GM19324 (cell line): ENCODE data around the gene ZFHX3.

ENCODE experiments used
- ATAC-seq: cut with Tn5 transposase; IDR thresholded peaks from one replicate; pipeline ENCODE4 v1.9.1; 2021; ENCODE audit warnings: mild to moderate bottlenecking, moderate library complexity; ENCODE audit not compliant: unreplicated experiment, low FRiP score

The ZFHX3 gene

GRCh38 chr16:72938795-72939164 is 109.1 kb downstream of the ZFHX3 start:
- no peak for ATAC-seq

- ATAC-seq: no peak
Measured at GRCh38 chr16:72937916-72938794, 109.8 kb downstream of the ZFHX3 start.

- no peak for ATAC-seq
Measured at GRCh38 chr16:72937360-72937759, 110.6 kb downstream of the ZFHX3 start.

DNA sequence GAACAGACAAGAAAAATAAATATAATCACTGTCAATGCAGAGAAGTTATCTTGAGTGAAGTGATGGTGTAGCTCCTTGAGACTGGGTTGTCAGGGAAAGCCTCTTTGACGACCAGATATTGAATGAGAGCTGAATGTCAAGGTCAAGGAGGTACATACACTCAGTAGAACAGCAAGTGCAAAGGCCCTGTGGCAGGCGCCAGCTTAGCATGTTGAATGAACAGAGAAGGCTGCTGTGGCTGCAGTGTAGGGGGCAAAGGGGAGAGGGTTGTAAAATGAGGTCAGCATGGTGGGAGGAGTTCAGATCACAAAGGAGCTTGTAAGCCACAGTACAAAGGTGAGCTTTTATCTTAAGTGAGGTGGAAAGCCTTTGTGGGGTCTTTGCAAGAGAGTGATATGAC is 111.5 kb downstream of the ZFHX3 start:
- no peak for ATAC-seq

DNA sequence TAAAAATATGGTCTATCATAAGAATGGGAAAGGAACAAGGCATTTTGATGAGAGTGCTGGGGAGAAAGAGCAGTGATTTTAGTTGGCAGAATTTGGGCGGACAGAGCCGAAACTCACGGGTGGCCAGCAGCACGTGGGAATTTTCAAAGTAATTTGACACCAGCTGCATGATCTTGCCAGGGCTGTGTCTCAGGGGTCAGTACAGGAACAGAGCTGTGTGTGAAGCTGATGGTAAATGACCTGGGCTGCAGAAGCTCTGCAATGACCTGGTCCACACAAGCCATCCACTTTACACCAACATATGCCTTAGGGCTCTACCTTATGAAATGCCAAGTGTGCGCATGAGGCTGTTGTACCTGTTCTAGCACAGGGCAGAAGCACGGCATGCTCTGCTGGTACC is 112.0 kb downstream of the ZFHX3 start:
- no peak for ATAC-seq

DNA sequence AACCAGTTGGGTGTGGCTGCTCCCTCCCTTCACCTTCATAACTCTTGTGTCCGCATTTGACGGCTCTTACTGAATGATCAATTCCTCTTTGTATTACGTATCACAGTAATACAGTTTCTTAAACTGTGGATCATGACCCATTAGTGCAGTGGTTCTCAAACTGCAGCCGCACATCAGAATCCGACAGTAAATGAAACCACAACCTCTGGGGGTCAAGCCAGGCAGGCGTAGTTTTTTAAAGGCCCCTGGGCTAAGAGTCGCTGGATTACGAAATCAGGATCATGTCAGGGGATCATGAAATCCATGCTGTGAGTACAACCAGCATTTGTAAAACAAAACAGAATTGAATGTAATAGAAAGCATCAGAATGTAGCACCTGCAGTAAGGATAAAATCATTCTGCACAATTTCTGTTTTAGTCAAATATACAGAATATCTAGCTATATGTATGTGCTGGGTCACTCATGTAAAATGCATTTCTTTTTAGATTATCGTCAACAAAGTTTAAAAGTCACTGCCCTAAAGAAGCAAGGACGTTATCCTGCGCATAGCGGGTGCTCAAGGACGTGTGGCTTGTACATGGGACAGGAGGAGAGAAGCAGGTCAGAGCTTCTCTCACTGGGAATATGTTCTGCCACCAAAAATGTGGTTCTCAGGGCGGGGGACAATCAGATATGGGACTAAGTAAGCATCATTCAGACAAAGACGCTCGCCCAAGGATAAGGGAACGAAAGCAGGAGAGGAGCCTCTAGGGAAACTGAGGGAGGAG is 113.1 kb downstream of the ZFHX3 start:
- ATAC-seq: no peak

DNA sequence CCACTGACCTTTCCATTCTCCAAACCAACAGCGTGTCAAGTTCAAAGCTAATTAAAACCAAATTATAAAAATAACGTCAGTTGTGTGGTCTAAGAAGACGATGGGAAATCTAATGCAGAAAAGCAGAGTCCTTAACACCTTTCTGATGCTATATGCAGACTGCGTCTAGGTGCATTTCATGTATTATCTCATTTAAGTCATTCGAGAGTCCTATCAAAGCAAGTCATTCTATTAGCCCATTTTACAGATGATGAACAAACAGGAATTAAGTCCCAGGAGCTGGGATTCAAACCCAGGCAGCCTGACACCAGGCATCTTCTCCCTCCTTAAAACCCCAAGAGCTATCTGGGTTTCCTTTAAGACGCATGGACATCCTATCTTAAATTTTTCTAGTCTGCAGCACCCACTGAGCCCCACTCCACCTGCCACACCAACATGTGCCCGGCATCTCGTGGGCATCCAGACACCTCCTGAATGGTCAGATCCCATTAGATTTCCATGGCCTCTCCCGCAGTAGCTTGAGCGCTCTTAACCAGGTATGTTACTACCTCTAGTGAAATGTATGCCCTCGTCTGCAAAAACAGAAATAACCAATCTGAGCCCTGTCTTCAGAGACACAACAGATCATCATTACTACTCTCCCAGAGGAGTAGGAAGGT is 115.1 kb downstream of the ZFHX3 start:
- ATAC-seq: no peak

GRCh38 chr16:72932050-72932449 is 115.9 kb downstream of the ZFHX3 start:
- no peak for ATAC-seq

DNA sequence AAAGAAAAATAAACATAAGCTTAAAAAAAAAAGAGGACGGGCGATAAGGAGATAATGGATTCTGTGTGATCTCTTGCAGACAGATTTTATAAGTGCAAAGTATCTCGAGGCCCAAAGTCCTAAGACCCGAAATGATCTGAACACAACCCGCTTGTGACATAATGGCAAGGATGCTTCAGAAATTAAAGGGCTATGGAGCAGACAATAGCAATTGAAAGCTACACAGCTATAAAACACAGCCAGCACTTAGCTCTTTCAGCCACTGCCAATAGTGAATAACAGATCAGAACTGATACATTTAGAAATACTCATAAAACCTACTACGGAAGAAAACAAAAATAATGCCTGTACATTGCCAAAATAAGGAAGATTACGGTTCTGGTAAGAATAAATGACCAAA is 117.5 kb downstream of the ZFHX3 start:
- ATAC-seq: no peak

DNA sequence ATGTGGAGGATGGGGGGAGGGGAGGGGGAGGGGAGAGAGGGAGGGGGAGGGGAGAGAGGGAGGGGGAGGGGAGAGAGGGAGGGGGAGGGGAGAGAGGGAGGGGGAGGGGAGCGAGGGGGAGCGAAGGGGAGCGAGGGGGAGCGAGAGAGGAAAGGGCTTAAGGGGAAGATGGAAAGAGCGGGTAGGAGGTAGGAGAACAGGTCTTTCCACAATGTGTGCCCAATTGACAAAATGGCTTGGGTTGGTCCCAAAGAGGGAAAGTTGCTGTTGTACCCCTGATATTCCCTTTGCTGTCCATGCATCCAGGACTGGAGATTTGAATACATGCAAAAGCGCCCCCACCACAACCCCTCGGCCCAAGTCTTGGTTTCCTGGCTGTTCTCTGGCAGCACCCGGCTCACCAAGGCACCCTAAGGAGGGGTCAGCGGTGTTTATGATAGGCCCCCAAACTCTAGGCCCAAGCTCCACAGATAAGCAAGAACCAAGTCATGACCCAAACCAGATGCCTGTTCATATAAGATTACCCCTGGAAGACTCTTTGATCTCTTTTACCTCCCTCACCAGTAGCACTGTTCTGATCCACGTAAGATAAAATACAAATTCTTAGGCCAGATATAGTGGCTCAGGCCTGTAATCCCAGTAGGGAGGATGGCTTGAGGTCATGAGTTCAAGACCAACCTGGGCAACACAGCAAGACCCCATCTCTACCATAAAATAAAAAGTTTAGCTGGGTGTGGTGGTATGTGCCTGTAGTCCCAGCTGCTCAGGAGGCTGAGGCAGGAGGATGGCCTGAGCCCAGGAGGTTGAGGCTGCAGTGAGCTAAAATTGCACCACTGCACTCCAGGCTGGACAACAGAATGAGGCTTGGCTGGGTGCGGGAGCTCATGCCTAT is 119.6 kb downstream of the ZFHX3 start:
- ATAC-seq: no peak

GRCh38 chr16:72927199-72928089 is 120.5 kb downstream of the ZFHX3 start:
- ATAC-seq: no peak

DNA sequence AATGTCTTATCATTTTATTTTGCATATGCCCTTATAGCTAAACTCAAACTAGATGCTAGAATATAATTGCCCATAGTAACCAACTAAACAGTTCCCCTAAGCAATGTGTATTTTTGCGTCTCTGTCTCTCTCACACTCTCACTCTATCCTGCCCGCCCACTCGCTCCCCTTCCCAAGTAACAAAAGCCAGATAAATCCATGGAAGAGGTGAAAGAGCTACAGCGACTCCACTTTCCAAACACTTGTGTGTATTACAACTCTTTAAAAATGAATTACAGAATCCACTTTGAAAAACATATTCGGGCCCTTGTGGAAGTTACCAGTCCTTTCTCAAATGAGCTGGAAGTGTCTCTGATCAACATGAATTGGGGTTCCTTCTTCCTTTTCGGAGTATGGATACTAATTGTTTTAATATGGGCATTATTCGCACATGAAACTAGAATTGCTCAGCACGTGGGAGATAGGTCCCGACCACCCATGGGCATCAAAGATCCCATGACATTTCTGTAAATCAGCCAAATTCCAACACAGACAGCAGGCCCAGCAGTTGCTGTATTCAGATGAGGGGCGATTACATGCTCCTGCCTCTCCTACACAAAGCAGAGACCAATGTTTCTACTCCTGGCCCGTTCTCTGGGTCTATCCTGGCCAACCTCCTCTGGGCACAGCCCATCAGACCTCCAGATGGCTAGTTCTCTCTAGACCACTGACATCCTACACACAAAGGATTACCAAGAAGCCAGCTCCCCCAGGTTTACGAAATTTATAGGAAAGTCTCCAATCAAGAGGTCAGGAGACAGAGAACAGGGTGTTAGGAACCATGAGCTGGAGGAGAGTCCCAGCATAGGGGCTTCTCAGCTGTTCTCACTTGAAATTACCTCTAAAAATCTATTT is 121.5 kb downstream of the ZFHX3 start:
- ATAC-seq: no peak

GRCh38 chr16:72925631-72925979 is 122.3 kb downstream of the ZFHX3 start:
- ATAC-seq: no peak

DNA sequence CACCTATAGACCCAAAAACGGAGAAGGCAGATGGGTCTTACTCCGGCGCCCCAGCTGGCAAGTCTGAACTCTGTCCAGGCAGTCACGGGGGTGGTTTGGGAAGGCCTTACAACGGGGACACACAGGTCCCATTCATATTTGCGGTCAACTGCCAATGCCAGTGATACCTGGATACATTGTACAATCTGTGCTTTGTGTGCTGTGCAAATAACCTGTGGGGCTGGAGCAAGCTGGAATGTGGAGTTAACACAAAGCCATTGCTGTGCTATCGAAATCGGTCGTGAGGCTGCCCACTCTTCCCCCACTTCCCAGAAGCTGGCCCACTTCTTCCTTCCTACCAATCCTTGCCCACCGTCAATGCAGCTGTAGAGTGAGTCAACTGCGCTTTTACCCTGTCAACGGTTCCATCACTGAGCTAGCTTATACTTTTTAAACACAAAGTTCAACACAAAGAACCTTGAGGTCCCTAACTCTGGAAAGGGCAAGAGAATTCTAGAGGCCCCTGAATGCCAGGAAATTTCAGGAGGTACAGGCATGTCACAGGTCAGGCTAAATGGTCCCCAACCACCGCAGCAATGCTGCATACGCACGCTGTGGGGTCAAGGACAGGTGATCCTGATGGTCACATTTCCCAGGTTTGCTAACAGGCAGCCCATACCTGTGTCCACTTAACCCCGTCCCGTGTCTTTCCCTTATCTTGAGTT is 122.8 kb downstream of the ZFHX3 start:
- no peak for ATAC-seq

DNA sequence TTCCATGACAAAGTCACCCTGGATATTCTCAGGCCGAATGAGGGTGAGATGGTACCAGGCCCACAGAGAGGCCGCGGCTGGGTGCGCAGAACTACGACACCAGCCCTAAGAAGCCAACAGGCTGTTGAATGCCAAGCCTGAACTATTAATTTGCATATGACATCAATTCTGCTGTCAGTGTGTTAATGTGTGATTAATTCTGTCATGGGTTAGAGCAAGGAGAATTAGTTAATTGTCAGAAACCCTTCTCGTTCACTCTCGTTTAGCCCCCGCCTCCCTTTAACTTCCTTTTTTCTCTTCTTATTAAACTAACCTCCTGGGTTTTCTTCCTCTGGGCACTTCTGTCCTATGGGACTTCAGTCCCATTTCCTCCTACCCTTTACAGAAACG is 123.4 kb downstream of the ZFHX3 start:
- no peak for ATAC-seq

GRCh38 chr16:72923757-72924156 is 124.2 kb downstream of the ZFHX3 start:
- no peak for ATAC-seq

DNA sequence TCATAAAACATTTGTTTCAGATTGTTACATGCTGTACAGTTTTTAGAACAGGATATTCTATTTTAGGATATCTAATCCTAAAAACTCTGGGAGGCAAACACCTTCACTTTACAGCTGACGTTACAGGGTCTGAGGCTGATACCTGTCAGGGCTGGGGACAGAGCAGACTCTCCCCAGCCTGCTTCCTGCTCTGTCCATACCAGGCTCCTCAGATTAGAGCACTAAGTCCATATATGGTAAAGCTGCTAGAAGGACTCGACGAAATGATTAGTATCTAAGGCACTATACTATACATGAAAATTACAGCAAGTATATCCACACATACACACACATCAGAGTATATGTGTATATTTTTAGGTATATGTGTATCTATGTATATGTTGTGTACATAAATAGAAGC is 125.2 kb downstream of the ZFHX3 start:
- ATAC-seq: no peak

- no peak for ATAC-seq
Measured at GRCh38 chr16:72921620-72922019, 126.3 kb downstream of the ZFHX3 start.
